B cell (primary cell): ENCODE data around the gene ARHGEF10L. TPM values are rescaled to one million over a fixed set of nuclear protein-coding genes. Genes with fewer than 3 reads are reported as not detected.

Experiments used
- ATAC-seq: fragments of 200-7000 bp; cut with Tn5 transposase; one replicate; pipeline ENCODE4 v1.10.0; 2021; ENCODE audit warnings: low read depth, mild to moderate bottlenecking, moderate number of reproducible peaks, moderate library complexity
- CTCF ChIA-PET: fragments of 350-600 bp; sonication (Branson Sonifier 250); formaldehyde crosslinking; loops from one replicate; lab custom pipeline; 2021; ENCODE audit warnings: antibody characterized with exemption, inconsistent platforms; lab: Charles Lee
- POLR2A ChIA-PET: fragments of 350-600 bp; sonication (Branson Sonifier 250); formaldehyde crosslinking; loops from one replicate; lab custom pipeline; 2021; ENCODE audit warnings: antibody characterized with exemption; lab: Charles Lee
- DNase-seq: peaks from one replicate; pipeline ENCODE4 v3.0.0; 2013
- H2AFZ ChIP-seq: 2 replicates; pipeline ENCODE4 v1.6.1; 2012; ENCODE audit warnings: mild to moderate bottlenecking, low read depth, low read length; ENCODE audit not compliant: insufficient read depth, poor library complexity, severe bottlenecking
- H3K27ac ChIP-seq, 2 donors: 1 replicate in 1 of 2; 2 replicates in 1 of 2; pipeline ENCODE4 v1.5.1; 2012 to 2013; ENCODE audit warnings: low read length in 2 of 2, mild to moderate bottlenecking in 2 of 2, moderate library complexity in 1 of 2
- H3K27me3 ChIP-seq, 4 experiments: fragments of 200-600 bp in 1 of 4; sonication (generic) in 1 of 4; replicated peaks in 1 of 4; 1 replicate in 2 of 4; 2 replicates in 2 of 4; pipeline versions ENCODE4 v1.6.1 to v1.7.0; 2013 to 2016; ENCODE audit warnings: low read length in 3 of 4, mild to moderate bottlenecking in 2 of 4, mixed read lengths in 1 of 4, moderate library complexity in 1 of 4; ENCODE audit not compliant: insufficient read depth in 4 of 4, control insufficient read depth in 3 of 4; ENCODE audit errors: control extremely low read depth in 1 of 4
- H3K36me3 ChIP-seq, 2 experiments: replicated peaks in 1 of 2; 1 replicate in 1 of 2; 2 replicates in 1 of 2; pipeline versions ENCODE4 v1.6.1 to v1.7.1; 2013; ENCODE audit warnings: low read length in 1 of 2; ENCODE audit not compliant: insufficient read depth in 2 of 2, control insufficient read depth in 1 of 2; ENCODE audit errors: control extremely low read depth in 1 of 2, extremely low read depth in 1 of 2
- H3K4me1 ChIP-seq, 2 donors: fragments of 200-600 bp in 1 of 2; sonication (generic) in 1 of 2; 1 replicate in 1 of 2; 2 replicates in 1 of 2; pipeline versions ENCODE4 v1.5.1 to v1.6.1; 2013 to 2017; ENCODE audit warnings: low read length in 2 of 2; ENCODE audit not compliant: control insufficient read depth in 2 of 2, insufficient read depth in 2 of 2
- H3K4me2 ChIP-seq: replicated peaks from 2 replicates; pipeline ENCODE3; 2012; ENCODE audit warnings: mild to moderate bottlenecking, low read depth, low read length; ENCODE audit not compliant: poor library complexity, severe bottlenecking
- H3K4me3 ChIP-seq, 5 experiments: fragments of 200-600 bp in 1 of 5; sonication (generic) in 1 of 5; 1 replicate in 3 of 5; 2 replicates in 2 of 5; pipeline versions ENCODE4 v1.5.1 to v1.7.0; 2011 to 2016; ENCODE audit warnings: low read length in 4 of 5, mild to moderate bottlenecking in 4 of 5, low read depth in 2 of 5, control low read depth in 1 of 5, moderate library complexity in 1 of 5; ENCODE audit not compliant: insufficient read depth in 1 of 5; ENCODE audit errors: control extremely low read depth in 1 of 5, extremely low read depth in 1 of 5
- H3K79me2 ChIP-seq: fragments of 200-600 bp; sonication (generic); one replicate; pipeline ENCODE4 v1.6.0; 2016; ENCODE audit warnings: low read length; ENCODE audit not compliant: control insufficient read depth, insufficient read depth
- H3K9ac ChIP-seq: fragments of 200-600 bp; sonication (generic); 2 replicates; pipeline ENCODE4 v1.6.1; 2017; ENCODE audit warnings: mild to moderate bottlenecking, low read length, moderate library complexity
- H3K9me3 ChIP-seq, 3 donors: one replicate each; pipeline versions ENCODE4 v1.6.1 to v1.7.1; 2013; ENCODE audit warnings: low read length in 2 of 3; ENCODE audit not compliant: control insufficient read depth in 2 of 3, insufficient read depth in 1 of 3; ENCODE audit errors: control extremely low read depth in 1 of 3
- H4K20me1 ChIP-seq: 2 replicates; pipeline ENCODE4 v1.6.0; 2012; ENCODE audit warnings: mild to moderate bottlenecking, low read length; ENCODE audit not compliant: insufficient read depth, control insufficient read depth, poor library complexity, severe bottlenecking
- H3K27ac Mint-ChIP-seq: one replicate; pipeline ENCODE4 v1.8.0; 2021; ENCODE audit warnings: mixed read lengths
- H3K27me3 Mint-ChIP-seq: one replicate; pipeline ENCODE4 v1.8.0; 2021; ENCODE audit warnings: mixed read lengths
- H3K4me1 Mint-ChIP-seq: one replicate; pipeline ENCODE4 v1.8.0; 2021; ENCODE audit warnings: mixed read lengths
- H3K4me3 Mint-ChIP-seq: one replicate; pipeline ENCODE4 v1.8.0; 2021; ENCODE audit warnings: mixed read lengths
- H3K9me3 Mint-ChIP-seq: one replicate; pipeline ENCODE4 v1.8.0; 2022; ENCODE audit warnings: mixed read lengths; ENCODE audit not compliant: insufficient read depth
- CTCF ChIP-seq: fragments of 200-600 bp; IDR thresholded peaks from one replicate; pipeline ENCODE4 v1.8.0; 2022; ENCODE audit warnings: antibody characterized with exemption, mild to moderate bottlenecking
- EZH2 ChIP-seq: IDR thresholded peaks from 2 replicates; pipeline ENCODE4 v1.6.1; 2012; ENCODE audit warnings: borderline replicate concordance, low read depth, mild to moderate bottlenecking, moderate library complexity, low read length; ENCODE audit not compliant: insufficient read depth, poor library complexity, severe bottlenecking
- WGBS: methylation state at CpG from one replicate; pipeline ENCODE4 v1.1.5; 2013; ENCODE audit warnings: missing lambda C conversion rate; ENCODE audit not compliant: insufficient coverage; 5-methylcytosine and 5-hydroxymethylcytosine counted together
- intact Hi-C: fragments of 100-400 bp; cut with micrococcal nuclease; formaldehyde crosslinking; loops from one replicate; pipeline ENCODE4 v1.10.0; 2022
- polyA plus RNA-seq: library from polyadenylated mRNA; depleted of rRNA; stranded (reverse); fragments of >200 nt; gene quantifications from 2 replicates; pipeline ENCODE4 v1.2.3, GENCODE V29; 2012
- total RNA-seq, 2 donors: library from RNA; stranded (reverse); fragments of 120-200 nt in 1 of 2; gene quantifications; 1 replicate in 1 of 2; 2 replicates in 1 of 2; pipeline versions ENCODE4 v1.2.3 to v1.2.4, GENCODE V29; 2013 to 2022

ARHGEF10L gene
- total and polyA plus RNA-seq, 2 donors (not counting 1 experiment from before 2014, with no cell fraction given) = 2.0 to 4.9 TPM

GRCh38 chr1:17600321-17600720, 60.8 kb downstream of the ARHGEF10L start:
- no peak overlapping the region for H3K27ac Mint-ChIP-seq

More at GRCh38 chr1:17600321-17600720, 60.8 kb downstream of the ARHGEF10L start:
- ChIA-PET POLR2A (no interaction called here), CTCF (no interaction called here)
- Mint-ChIP-seq H3K9me3 (no peaks in the 10 kb centered on the region), H3K4me3 (no peak overlapping the region), H3K4me1 (no peaks in the 10 kb centered on the region), H3K27me3 (peaks cover 7% of the 10 kb centered on the region)
- H3K4me1 ChIP-seq = no peaks in the 10 kb centered on the region
- H2AFZ ChIP-seq = no peak overlapping the region
- TF ChIP-seq CTCF (no peak), EZH2 (no peak)
- H4K20me1 ChIP-seq = no peaks in the 10 kb centered on the region
- H3K36me3 ChIP-seq = no peaks in the 10 kb centered on the region
- intact Hi-C loops = no loop called here
- H3K4me2 ChIP-seq = no peak overlapping the region
- no peaks in the 10 kb centered on the region for H3K79me2 ChIP-seq
- 60% methylated on average over 5 of the region's 6 CpGs for WGBS
- no peak overlapping the region for H3K27ac ChIP-seq
- no peak overlapping the region for H3K9ac ChIP-seq
- ATAC-seq (no peak), DNase-seq (no peak)
- no peak overlapping the region for H3K4me3 ChIP-seq
- H3K9me3 ChIP-seq = no peaks in the 10 kb centered on the region
- H3K27me3 ChIP-seq = no peaks in the 10 kb centered on the region
